Measurements from ENCODE around the gene NEK7. TPM values are rescaled to one million over a fixed set of nuclear protein-coding genes. Genes with fewer than 3 reads are reported as not detected.
A peak's percentile ranks its signal among the peaks of the same experiment; 100 is the strongest.

The NEK7 gene
- total and polyA plus RNA-seq, 9 of the 15 experiments (the other 6 are each of a cell fraction or from before 2014, with no cell fraction given), result 8.5 to 37.3 (median 27.7) TPM

DNA sequence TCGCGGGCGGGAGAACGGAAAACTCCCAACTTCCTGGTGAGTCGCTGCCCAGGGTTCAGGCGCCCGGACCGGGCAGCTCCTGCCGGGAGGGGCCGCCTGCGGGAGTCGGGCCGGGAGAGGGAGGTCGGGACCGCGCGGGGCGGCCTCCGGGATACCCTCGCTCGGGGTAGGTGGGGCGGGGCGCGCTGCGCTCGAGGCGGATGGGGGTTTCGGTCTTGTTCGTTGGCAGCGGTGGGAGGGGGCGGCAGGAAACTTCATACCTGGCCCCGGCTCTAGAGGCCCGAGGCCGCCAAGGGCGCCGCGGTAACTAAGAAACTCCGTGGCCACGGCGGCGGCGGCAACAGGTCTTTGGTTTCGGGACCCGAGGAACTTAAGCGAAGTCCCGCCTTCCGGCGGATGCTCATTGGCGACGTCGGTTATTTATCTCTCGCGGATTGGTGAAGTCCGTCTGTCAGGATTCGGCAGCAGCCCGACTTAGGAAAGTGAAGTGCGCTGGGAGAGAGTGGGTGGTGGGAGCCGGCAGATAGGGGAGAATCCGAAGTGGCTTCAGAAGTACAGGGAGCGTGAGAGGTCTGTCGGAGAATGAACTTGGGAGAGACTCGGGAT lies 546 bp downstream of the NEK7 start (continued):
- TF ChIP-seq, protein P1, sequence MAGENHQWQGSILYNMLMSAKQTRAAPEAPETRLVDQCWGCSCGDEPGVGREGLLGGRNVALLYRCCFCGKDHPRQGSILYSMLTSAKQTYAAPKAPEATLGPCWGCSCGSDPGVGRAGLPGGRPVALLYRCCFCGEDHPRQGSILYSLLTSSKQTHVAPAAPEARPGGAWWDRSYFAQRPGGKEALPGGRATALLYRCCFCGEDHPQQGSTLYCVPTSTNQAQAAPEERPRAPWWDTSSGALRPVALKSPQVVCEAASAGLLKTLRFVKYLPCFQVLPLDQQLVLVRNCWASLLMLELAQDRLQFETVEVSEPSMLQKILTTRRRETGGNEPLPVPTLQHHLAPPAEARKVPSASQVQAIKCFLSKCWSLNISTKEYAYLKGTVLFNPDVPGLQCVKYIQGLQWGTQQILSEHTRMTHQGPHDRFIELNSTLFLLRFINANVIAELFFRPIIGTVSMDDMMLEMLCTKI (IDR thresholded peaks at IDR 0.05; ENCODE audit: partially characterized antibody), result no peak
- TF ChIP-seq SREBF1 (IDR thresholded peaks at IDR 0.05; ENCODE audit: borderline replicate concordance, low read depth, low read length), result 0 out of 2 replicates have a peak, but pooled peaks have one; percentile 28
- TF ChIP-seq, protein P2, sequence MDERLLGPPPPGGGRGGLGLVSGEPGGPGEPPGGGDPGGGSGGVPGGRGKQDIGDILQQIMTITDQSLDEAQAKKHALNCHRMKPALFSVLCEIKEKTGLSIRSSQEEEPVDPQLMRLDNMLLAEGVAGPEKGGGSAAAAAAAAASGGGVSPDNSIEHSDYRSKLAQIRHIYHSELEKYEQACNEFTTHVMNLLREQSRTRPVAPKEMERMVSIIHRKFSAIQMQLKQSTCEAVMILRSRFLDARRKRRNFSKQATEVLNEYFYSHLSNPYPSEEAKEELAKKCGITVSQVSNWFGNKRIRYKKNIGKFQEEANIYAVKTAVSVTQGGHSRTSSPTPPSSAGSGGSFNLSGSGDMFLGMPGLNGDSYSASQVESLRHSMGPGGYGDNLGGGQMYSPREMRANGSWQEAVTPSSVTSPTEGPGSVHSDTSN (CRISPR knock-in tag; IDR thresholded peaks at IDR 0.05; ENCODE audit: low read depth), result peak; percentile 52; the same call in 1 of the 2 replicates
- TF ChIP-seq, protein P2 (tag; conservative IDR thresholded peaks at IDR 0.05; ENCODE audit: low read depth), result peak; percentile 97
- peak; percentile 5; the same call in 1 of the 2 replicates for TF ChIP-seq L3MBTL2 (IDR thresholded peaks at IDR 0.05)
- no peak for TF ChIP-seq KDM4B (IDR thresholded peaks at IDR 0.05; ENCODE audit: borderline replicate concordance in 2 of 2, low read depth in 1 of 2)
- TF ChIP-seq CSDE1 (IDR thresholded peaks at IDR 0.05), result no peak
- TF ChIP-seq, protein P3, sequence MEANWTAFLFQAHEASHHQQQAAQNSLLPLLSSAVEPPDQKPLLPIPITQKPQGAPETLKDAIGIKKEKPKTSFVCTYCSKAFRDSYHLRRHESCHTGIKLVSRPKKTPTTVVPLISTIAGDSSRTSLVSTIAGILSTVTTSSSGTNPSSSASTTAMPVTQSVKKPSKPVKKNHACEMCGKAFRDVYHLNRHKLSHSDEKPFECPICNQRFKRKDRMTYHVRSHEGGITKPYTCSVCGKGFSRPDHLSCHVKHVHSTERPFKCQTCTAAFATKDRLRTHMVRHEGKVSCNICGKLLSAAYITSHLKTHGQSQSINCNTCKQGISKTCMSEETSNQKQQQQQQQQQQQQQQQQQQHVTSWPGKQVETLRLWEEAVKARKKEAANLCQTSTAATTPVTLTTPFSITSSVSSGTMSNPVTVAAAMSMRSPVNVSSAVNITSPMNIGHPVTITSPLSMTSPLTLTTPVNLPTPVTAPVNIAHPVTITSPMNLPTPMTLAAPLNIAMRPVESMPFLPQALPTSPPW (CRISPR knock-in tag; IDR thresholded peaks at IDR 0.05), result peak; percentile 63
- no peak for TF ChIP-seq ZNF696 (CRISPR knock-in tag; conservative IDR thresholded peaks at IDR 0.05)
- 0 out of 2 replicates have a peak, but pooled peaks have one; percentile 25 for TF ChIP-seq ELF4 (CRISPR knock-in tag; IDR thresholded peaks at IDR 0.05)
- TF ChIP-seq, protein P4, sequence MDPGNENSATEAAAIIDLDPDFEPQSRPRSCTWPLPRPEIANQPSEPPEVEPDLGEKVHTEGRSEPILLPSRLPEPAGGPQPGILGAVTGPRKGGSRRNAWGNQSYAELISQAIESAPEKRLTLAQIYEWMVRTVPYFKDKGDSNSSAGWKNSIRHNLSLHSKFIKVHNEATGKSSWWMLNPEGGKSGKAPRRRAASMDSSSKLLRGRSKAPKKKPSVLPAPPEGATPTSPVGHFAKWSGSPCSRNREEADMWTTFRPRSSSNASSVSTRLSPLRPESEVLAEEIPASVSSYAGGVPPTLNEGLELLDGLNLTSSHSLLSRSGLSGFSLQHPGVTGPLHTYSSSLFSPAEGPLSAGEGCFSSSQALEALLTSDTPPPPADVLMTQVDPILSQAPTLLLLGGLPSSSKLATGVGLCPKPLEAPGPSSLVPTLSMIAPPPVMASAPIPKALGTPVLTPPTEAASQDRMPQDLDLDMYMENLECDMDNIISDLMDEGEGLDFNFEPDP (CRISPR knock-in tag; IDR thresholded peaks at IDR 0.05), result 0 out of 2 replicates have a peak, but pooled peaks have one; percentile 0
- TF ChIP-seq, protein P5, sequence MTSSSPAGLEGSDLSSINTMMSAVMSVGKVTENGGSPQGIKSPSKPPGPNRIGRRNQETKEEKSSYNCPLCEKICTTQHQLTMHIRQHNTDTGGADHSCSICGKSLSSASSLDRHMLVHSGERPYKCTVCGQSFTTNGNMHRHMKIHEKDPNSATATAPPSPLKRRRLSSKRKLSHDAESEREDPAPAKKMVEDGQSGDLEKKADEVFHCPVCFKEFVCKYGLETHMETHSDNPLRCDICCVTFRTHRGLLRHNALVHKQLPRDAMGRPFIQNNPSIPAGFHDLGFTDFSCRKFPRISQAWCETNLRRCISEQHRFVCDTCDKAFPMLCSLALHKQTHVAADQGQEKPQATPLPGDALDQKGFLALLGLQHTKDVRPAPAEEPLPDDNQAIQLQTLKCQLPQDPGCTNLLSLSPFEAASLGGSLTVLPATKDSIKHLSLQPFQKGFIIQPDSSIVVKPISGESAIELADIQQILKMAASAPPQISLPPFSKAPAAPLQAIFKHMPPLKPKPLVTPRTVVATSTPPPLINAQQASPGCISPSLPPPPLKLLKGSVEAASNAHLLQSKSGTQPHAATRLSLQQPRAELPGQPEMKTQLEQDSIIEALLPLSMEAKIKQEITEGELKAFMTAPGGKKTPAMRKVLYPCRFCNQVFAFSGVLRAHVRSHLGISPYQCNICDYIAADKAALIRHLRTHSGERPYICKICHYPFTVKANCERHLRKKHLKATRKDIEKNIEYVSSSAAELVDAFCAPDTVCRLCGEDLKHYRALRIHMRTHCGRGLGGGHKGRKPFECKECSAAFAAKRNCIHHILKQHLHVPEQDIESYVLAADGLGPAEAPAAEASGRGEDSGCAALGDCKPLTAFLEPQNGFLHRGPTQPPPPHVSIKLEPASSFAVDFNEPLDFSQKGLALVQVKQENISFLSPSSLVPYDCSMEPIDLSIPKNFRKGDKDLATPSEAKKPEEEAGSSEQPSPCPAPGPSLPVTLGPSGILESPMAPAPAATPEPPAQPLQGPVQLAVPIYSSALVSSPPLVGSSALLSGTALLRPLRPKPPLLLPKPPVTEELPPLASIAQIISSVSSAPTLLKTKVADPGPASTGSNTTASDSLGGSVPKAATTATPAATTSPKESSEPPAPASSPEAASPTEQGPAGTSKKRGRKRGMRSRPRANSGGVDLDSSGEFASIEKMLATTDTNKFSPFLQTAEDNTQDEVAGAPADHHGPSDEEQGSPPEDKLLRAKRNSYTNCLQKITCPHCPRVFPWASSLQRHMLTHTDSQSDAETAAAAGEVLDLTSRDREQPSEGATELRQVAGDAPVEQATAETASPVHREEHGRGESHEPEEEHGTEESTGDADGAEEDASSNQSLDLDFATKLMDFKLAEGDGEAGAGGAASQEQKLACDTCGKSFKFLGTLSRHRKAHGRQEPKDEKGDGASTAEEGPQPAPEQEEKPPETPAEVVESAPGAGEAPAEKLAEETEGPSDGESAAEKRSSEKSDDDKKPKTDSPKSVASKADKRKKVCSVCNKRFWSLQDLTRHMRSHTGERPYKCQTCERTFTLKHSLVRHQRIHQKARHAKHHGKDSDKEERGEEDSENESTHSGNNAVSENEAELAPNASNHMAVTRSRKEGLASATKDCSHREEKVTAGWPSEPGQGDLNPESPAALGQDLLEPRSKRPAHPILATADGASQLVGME (CRISPR knock-in tag; IDR thresholded peaks at IDR 0.05), result no peak
- peak; percentile 77 for TF ChIP-seq ASH1L (IDR thresholded peaks at IDR 0.05; ENCODE audit: borderline replicate concordance, low read depth, partially characterized antibody)
- TF ChIP-seq MBD2 (IDR thresholded peaks at IDR 0.05; ENCODE audit: borderline replicate concordance, low read depth), result peak; percentile 82; the same call in 1 of the 2 replicates
